Gastrocnemius medialis (tissue), 4 donors: ENCODE measurements around the gene IL4R. TPM values are rescaled to one million over a fixed set of nuclear protein-coding genes. Genes with fewer than 3 reads are reported as not detected.

Experiments used
- ATAC-seq, 2 donors: fragments of 150-250 bp; one replicate each; pipeline ENCODE4 v1.9.1; 2016
- DNase-seq, 2 donors: peaks; one replicate each; pipeline ENCODE4 v3.0.0-alpha.2; 2019
- H3K27ac ChIP-seq, 4 donors: fragments of 200-600 bp; sonication (generic); 1 replicate in 1 of 4; 2 replicates in 3 of 4; pipeline ENCODE4 v1.5.1; 2016 to 2018; ENCODE audit warnings: mild to moderate bottlenecking in 2 of 4, moderate library complexity in 1 of 4
- H3K27me3 ChIP-seq, 3 donors: fragments of 200-600 bp; sonication (generic) in 2 of 3; 1 replicate in 1 of 3; 2 replicates in 2 of 3; pipeline versions ENCODE4 v1.5.1 to v1.6.0; 2016 to 2019; ENCODE audit warnings: mild to moderate bottlenecking in 1 of 3, moderate library complexity in 1 of 3
- H3K36me3 ChIP-seq, 2 donors: fragments of 200-600 bp; sonication (generic) in 1 of 2; one replicate each; pipeline ENCODE4 v1.5.1; 2017 to 2018
- H3K4me1 ChIP-seq, 2 donors: fragments of 200-600 bp; sonication (generic) in 1 of 2; one replicate each; pipeline ENCODE4 v1.5.1; 2016 to 2017; ENCODE audit warnings: mild to moderate bottlenecking in 2 of 2
- H3K4me3 ChIP-seq, 4 donors: fragments of 200-600 bp; sonication (generic) in 3 of 4; 1 replicate in 1 of 4; 2 replicates in 3 of 4; pipeline ENCODE4 v1.5.1; 2016 to 2019; ENCODE audit warnings: mild to moderate bottlenecking in 2 of 4
- H3K9me3 ChIP-seq, 3 donors: fragments of 200-600 bp; sonication (generic) in 2 of 3; 1 replicate in 1 of 3; 2 replicates in 2 of 3; pipeline ENCODE4 v1.5.1; 2016 to 2019
- POLR2A ChIP-seq, 2 donors: fragments of 450-650 bp; IDR thresholded peaks; one replicate each; pipeline ENCODE4 v1.6.1; 2017; ENCODE audit warnings: antibody characterized with exemption in 2 of 2, mild to moderate bottlenecking in 2 of 2, moderate library complexity in 2 of 2
- in situ Hi-C, 4 donors: fragments of 200-750 bp; cut with MboI; loops; one replicate each; pipeline versions ENCODE4 v1.15.0 to v1.8.0; 2017; ENCODE audit warnings: low sequenced_read_pairs in 4 of 4
- intact Hi-C: fragments of 100-400 bp; cut with DNase I; formaldehyde crosslinking; loops from one replicate; pipeline ENCODE4 v1.15.1; 2023; ENCODE audit warnings: low total_unique reads
- total RNA-seq, 4 donors: library from RNA; depleted of rRNA; stranded (reverse); fragments of >200 nt; gene quantifications; one replicate each; pipeline versions ENCODE4 v1.1.0 to v1.2.3, GENCODE V29; 2016
- TF ChIP-seq, protein P1 (sequence below), 5 experiments: fragments of 450-650 bp in 3 of 5; fragments of 200-600 bp in 2 of 5; sonication (generic) in 2 of 5; IDR thresholded peaks in 4 of 5; conservative IDR thresholded peaks in 1 of 5; 1 replicate in 4 of 5; 2 replicates in 1 of 5; pipeline ENCODE4 v1.5.1; 2016 to 2019; ENCODE audit warnings: antibody characterized with exemption in 5 of 5, mild to moderate bottlenecking in 3 of 5, moderate library complexity in 3 of 5

Gene IL4R
- total RNA-seq, 4 donors from 2014 or later, result 4.5 to 7.4 (median 6.5) TPM

- in situ Hi-C loops (loop anchor here in 2 of 4 donors (5.0 to 25.0 kb wide), 3 partner anchors 126 to 186 kb away; no protein-coding TSS in a partner anchor), intact Hi-C loops (no loop called here)
- Histone ChIP-seq H3K27ac (no peak overlapping the region), H3K9me3 (no peaks in the 10 kb centered on the region), H3K4me3 (no peak overlapping the region), H3K27me3 (no peaks in the 10 kb centered on the region), H3K4me1 (peaks cover 0 to 7% of the 10 kb centered on the region in 2 donors), H3K36me3 (peaks cover 0 to 9% of the 10 kb centered on the region in 2 donors)
- TF ChIP-seq, protein P1, sequence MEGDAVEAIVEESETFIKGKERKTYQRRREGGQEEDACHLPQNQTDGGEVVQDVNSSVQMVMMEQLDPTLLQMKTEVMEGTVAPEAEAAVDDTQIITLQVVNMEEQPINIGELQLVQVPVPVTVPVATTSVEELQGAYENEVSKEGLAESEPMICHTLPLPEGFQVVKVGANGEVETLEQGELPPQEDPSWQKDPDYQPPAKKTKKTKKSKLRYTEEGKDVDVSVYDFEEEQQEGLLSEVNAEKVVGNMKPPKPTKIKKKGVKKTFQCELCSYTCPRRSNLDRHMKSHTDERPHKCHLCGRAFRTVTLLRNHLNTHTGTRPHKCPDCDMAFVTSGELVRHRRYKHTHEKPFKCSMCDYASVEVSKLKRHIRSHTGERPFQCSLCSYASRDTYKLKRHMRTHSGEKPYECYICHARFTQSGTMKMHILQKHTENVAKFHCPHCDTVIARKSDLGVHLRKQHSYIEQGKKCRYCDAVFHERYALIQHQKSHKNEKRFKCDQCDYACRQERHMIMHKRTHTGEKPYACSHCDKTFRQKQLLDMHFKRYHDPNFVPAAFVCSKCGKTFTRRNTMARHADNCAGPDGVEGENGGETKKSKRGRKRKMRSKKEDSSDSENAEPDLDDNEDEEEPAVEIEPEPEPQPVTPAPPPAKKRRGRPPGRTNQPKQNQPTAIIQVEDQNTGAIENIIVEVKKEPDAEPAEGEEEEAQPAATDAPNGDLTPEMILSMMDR (IDR thresholded peaks at IDR 0.05 in 4 of 5, conservative IDR thresholded peaks at IDR 0.05 in 1 of 5), result no peak
- no peak for DNase-seq
- ATAC-seq, result no peak
Measured at GRCh38 chr16:27363246-27363632, 49.5 kb downstream of the IL4R start.

DNA sequence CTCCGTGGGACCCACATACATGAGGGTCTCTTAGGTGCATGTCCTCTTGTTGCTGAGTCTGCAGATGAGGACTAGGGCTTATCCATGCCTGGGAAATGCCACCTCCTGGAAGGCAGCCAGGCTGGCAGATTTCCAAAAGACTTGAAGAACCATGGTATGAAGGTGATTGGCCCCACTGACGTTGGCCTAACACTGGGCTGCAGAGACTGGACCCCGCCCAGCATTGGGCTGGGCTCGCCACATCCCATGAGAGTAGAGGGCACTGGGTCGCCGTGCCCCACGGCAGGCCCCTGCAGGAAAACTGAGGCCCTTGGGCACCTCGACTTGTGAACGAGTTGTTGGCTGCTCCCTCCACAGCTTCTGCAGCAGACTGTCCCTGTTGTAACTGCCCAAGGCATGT is 50.0 kb downstream of the IL4R start:
- no peak for ATAC-seq
- DNase-seq, result no peak
- in situ Hi-C loops, result loop anchor here in 2 of 4 donors (5.0 to 25.0 kb wide), 3 partner anchors 126 to 186 kb away; no protein-coding TSS in a partner anchor
- H3K36me3 ChIP-seq, result peaks cover 0 to 4% of the 10 kb centered on the region in 2 donors
- peaks cover 0 to 7% of the 10 kb centered on the region in 2 donors for H3K4me1 ChIP-seq
- intact Hi-C loops, result no loop called here
- no peaks in the 10 kb centered on the region for H3K9me3 ChIP-seq
- H3K27ac ChIP-seq, result no peak overlapping the region
- no peak overlapping the region for H3K4me3 ChIP-seq
- H3K27me3 ChIP-seq, result no peaks in the 10 kb centered on the region
- TF ChIP-seq, protein P1 (IDR thresholded peaks at IDR 0.05 in 4 of 5, conservative IDR thresholded peaks at IDR 0.05 in 1 of 5), result no peak
- TF ChIP-seq POLR2A (IDR thresholded peaks at IDR 0.05), result no peak

GRCh38 chr16:27364493-27365141 is 50.8 kb downstream of the IL4R start:
- DNase-seq (no peak), ATAC-seq (no peak)
- peaks cover 0 to 7% of the 10 kb centered on the region in 2 donors for H3K4me1 ChIP-seq
- in situ Hi-C loops (loop anchor here in 2 of 4 donors (5.0 to 25.0 kb wide), 3 partner anchors 127 to 187 kb away; no protein-coding TSS in a partner anchor), intact Hi-C loops (no loop called here)
- H3K27ac ChIP-seq, result no peak overlapping the region
- H3K36me3 ChIP-seq, result no peaks in the 10 kb centered on the region
- no peak for TF ChIP-seq POLR2A (IDR thresholded peaks at IDR 0.05)
- TF ChIP-seq, protein P1 (IDR thresholded peaks at IDR 0.05 in 4 of 5, conservative IDR thresholded peaks at IDR 0.05 in 1 of 5), result no peak
- H3K27me3 ChIP-seq, result no peaks in the 10 kb centered on the region
- no peaks in the 10 kb centered on the region for H3K9me3 ChIP-seq
- H3K4me3 ChIP-seq, result no peak overlapping the region

GRCh38 chr16:27365142-27366089 is 51.6 kb downstream of the IL4R start:
- in situ Hi-C loops, result loop anchor here in 1 of 4 donors (25.0 kb wide), 1 partner anchor 128 kb away; no protein-coding TSS in a partner anchor
- Histone ChIP-seq H3K4me3 (no peak overlapping the region), H3K4me1 (peaks cover 0 to 7% of the 10 kb centered on the region in 2 donors), H3K27ac (no peak overlapping the region), H3K36me3 (no peaks in the 10 kb centered on the region), H3K9me3 (no peaks in the 10 kb centered on the region), H3K27me3 (no peaks in the 10 kb centered on the region)
- ATAC-seq (no peak), DNase-seq (no peak)
- intact Hi-C loops, result no loop called here
- no peak for TF ChIP-seq POLR2A (IDR thresholded peaks at IDR 0.05)
- TF ChIP-seq, protein P1 (IDR thresholded peaks at IDR 0.05 in 4 of 5, conservative IDR thresholded peaks at IDR 0.05 in 1 of 5), result no peak
